Endodermal cell (in vitro differentiated cells): ENCODE measurements around the gene ASPHD2. TPM values are rescaled to one million over a fixed set of nuclear protein-coding genes. Genes with fewer than 3 reads are reported as not detected.

Experiments used
- DNase-seq: peaks from one replicate; pipeline ENCODE4 v3.0.0-alpha.2; 2017
- H3K27ac ChIP-seq: 2 replicates; pipeline ENCODE4 v1.5.1; 2013; ENCODE audit warnings: mild to moderate bottlenecking, low read depth, low read length, moderate library complexity
- H3K27me3 ChIP-seq: 2 replicates; pipeline ENCODE4 v1.6.1; 2013; ENCODE audit warnings: mild to moderate bottlenecking, low read length, moderate library complexity; ENCODE audit not compliant: insufficient read depth, control insufficient read depth, poor library complexity, severe bottlenecking
- H3K36me3 ChIP-seq: 2 replicates; pipeline ENCODE4 v1.7.0; 2013; ENCODE audit warnings: mild to moderate bottlenecking, low read length, moderate library complexity; ENCODE audit not compliant: control insufficient read depth, insufficient read depth
- H3K4me1 ChIP-seq: one replicate; pipeline ENCODE4 v1.7.0; 2013; ENCODE audit warnings: low read length; ENCODE audit not compliant: control insufficient read depth, insufficient read depth
- H3K4me3 ChIP-seq: 2 replicates; pipeline ENCODE4 v1.5.1; 2013; ENCODE audit warnings: mild to moderate bottlenecking, low read length, moderate library complexity
- H3K9ac ChIP-seq: 2 replicates; pipeline ENCODE4 v1.6.1; 2013; ENCODE audit warnings: mild to moderate bottlenecking, low read length, moderate library complexity; ENCODE audit not compliant: poor library complexity, severe bottlenecking; ENCODE audit errors: extremely low read depth
- H3K9me3 ChIP-seq: 2 replicates; pipeline ENCODE4 v1.6.1; 2013; ENCODE audit warnings: mild to moderate bottlenecking, low read length, moderate library complexity; ENCODE audit not compliant: control insufficient read depth
- H3K27ac Mint-ChIP-seq: 2 replicates; pipeline ENCODE4 v1.8.0; 2020; ENCODE audit warnings: mixed read lengths
- H3K27me3 Mint-ChIP-seq: 2 replicates; pipeline ENCODE4 v1.8.0; 2021; ENCODE audit warnings: mild to moderate bottlenecking, mixed read lengths; ENCODE audit not compliant: insufficient read depth
- H3K36me3 Mint-ChIP-seq: 2 replicates; pipeline ENCODE4 v1.8.0; 2020; ENCODE audit warnings: low read depth, mixed read lengths
- H3K4me1 Mint-ChIP-seq: 2 replicates; pipeline ENCODE4 v1.8.0; 2020; ENCODE audit warnings: mixed read lengths
- H3K4me3 Mint-ChIP-seq: 2 replicates; pipeline ENCODE4 v1.8.0; 2020; ENCODE audit warnings: mild to moderate bottlenecking, moderate library complexity, mixed read lengths
- H3K9me3 Mint-ChIP-seq: 2 replicates; pipeline ENCODE4 v1.8.0; 2020; ENCODE audit warnings: mild to moderate bottlenecking, mixed read lengths
- WGBS, 2 experiments: methylation state at CpG; one replicate each; pipeline versions ENCODE4 v1.1.5 to v1.1.7; 2013; ENCODE audit warnings: missing lambda C conversion rate in 2 of 2, mixed read lengths in 1 of 2; ENCODE audit not compliant: insufficient coverage in 1 of 2, insufficient read length in 1 of 2; 5-methylcytosine and 5-hydroxymethylcytosine counted together
- total RNA-seq, 2 donors: library from RNA; stranded (reverse); fragmentation: NEBNext Ultra II Directional in 1 of 2; extraction: Animal tissue kit (Norgen Biotek cat#: 25700) in 1 of 2; gene quantifications; 2 replicates in 1 of 2; 3 replicates in 1 of 2; pipeline ENCODE4 v1.2.1, GENCODE V29; 2021
- TF ChIP-seq, protein P1 (sequence below): fragments of 200-600 bp; sonication (generic); conservative IDR thresholded peaks from 2 replicates; pipeline ENCODE4 v1.5.0; 2021; ENCODE audit warnings: antibody characterized with exemption, mild to moderate bottlenecking

Gene ASPHD2
- total RNA-seq, 2 donors from 2014 or later = 6.0 to 7.3 TPM

DNA sequence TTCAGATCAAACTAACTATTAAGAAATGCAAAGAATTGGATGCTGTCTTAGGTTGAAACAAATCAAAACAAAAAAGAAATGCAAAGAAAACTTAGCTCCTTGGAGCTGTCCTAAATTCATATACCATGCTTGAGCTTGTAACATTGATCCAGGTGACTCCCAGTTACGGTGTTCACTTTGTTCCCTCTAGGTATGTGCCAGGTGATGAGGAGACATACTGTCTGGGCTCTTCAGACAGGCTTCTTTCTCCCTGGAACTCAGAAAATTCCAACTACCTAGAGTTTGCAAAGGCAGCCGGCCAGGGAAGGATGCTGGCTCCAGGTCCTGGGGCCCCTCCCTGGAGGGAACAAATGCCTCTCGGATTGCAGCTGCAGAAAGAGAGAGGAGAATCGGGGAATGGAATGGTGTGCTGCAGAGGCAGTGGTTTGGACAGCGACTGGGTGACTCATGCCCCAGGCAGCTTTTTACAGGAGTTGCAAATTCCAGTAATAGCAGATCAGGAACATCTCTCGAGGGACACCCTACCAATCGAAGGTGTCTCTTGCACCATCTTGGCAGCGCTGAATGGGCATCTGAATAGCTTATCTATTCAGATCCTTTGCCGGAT lies 12.3 kb upstream of the ASPHD2 start:
- no peaks in the 10 kb centered on the region for H3K9me3 Mint-ChIP-seq
- H3K36me3 ChIP-seq = no peaks in the 10 kb centered on the region
- H3K27me3 ChIP-seq = no peaks in the 10 kb centered on the region
- no peaks in the 10 kb centered on the region for H3K36me3 Mint-ChIP-seq
- H3K4me3 ChIP-seq = no peak overlapping the region
- H3K9me3 ChIP-seq = no peaks in the 10 kb centered on the region
- H3K9ac ChIP-seq = no peak overlapping the region
- no peaks in the 10 kb centered on the region for H3K27me3 Mint-ChIP-seq
- 48 to 55% methylated on average over 8 to 9 of the region's 9 CpGs for WGBS, 2 experiments
- H3K27ac Mint-ChIP-seq = no peak overlapping the region
- no peak overlapping the region for H3K4me3 Mint-ChIP-seq
- H3K27ac ChIP-seq = no peak overlapping the region
- H3K4me1 Mint-ChIP-seq = peaks cover 24% of the 10 kb centered on the region
- H3K4me1 ChIP-seq = no peaks in the 10 kb centered on the region
- TF ChIP-seq, protein P1, sequence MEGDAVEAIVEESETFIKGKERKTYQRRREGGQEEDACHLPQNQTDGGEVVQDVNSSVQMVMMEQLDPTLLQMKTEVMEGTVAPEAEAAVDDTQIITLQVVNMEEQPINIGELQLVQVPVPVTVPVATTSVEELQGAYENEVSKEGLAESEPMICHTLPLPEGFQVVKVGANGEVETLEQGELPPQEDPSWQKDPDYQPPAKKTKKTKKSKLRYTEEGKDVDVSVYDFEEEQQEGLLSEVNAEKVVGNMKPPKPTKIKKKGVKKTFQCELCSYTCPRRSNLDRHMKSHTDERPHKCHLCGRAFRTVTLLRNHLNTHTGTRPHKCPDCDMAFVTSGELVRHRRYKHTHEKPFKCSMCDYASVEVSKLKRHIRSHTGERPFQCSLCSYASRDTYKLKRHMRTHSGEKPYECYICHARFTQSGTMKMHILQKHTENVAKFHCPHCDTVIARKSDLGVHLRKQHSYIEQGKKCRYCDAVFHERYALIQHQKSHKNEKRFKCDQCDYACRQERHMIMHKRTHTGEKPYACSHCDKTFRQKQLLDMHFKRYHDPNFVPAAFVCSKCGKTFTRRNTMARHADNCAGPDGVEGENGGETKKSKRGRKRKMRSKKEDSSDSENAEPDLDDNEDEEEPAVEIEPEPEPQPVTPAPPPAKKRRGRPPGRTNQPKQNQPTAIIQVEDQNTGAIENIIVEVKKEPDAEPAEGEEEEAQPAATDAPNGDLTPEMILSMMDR = no peak
- peak; percentile 87 for DNase-seq

DNA sequence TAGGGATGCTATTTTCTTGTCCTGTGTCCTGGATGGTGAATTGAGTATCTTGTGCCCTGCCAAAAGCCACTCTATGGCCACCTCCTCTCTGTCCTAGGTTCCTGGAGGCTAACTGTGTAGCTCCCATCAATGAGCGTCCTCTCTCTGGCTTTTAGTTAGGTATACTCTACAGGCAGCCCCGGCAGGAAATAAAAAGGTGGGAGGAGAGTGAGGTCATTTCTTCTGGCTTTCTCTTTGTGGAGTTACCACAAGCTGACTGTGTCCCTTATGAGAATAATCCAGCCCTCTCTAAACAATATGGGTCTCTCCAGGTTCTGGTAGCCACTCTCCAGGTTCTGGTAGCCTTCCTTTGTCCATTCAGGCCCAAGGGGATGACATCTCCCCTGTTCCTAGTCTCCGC lies 11.7 kb upstream of the ASPHD2 start:
- no peaks in the 10 kb centered on the region for H3K27me3 ChIP-seq
- no peak for DNase-seq
- H3K36me3 Mint-ChIP-seq = no peaks in the 10 kb centered on the region
- H3K4me1 Mint-ChIP-seq = peaks cover 24% of the 10 kb centered on the region
- H3K4me3 Mint-ChIP-seq = no peak overlapping the region
- no peaks in the 10 kb centered on the region for H3K4me1 ChIP-seq
- H3K9me3 Mint-ChIP-seq = peaks cover 3% of the 10 kb centered on the region
- 69 to 83% methylated on average over 2 to 3 of the region's 3 CpGs for WGBS, 2 experiments
- no peak overlapping the region for H3K27ac ChIP-seq
- TF ChIP-seq, protein P1 = no peak
- no peak overlapping the region for H3K27ac Mint-ChIP-seq
- H3K4me3 ChIP-seq = no peak overlapping the region
- no peaks in the 10 kb centered on the region for H3K27me3 Mint-ChIP-seq
- no peaks in the 10 kb centered on the region for H3K9me3 ChIP-seq
- H3K36me3 ChIP-seq = no peaks in the 10 kb centered on the region
- H3K9ac ChIP-seq = no peak overlapping the region

DNA sequence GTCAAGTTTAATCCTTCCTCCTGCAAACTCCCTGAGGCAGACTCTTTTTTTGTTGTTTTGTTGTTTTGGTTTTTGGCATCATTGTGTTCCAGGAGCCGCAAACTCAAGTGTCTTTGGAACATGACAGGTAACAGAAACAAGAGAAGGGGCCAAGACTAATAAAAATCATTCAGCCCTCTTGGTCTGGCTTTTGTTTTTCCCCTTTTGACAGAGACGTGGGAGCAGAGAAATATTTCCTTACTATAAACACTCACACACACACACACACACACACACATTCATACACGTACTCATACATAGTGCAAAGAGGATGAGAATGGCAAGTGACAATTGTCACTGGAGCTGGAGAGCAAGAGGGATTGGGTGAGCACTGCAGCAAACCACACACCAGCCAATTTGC lies 10.4 kb upstream of the ASPHD2 start:
- Mint-ChIP-seq H3K36me3 (no peaks in the 10 kb centered on the region), H3K27me3 (peaks cover 3% of the 10 kb centered on the region), H3K4me1 (peaks cover 24% of the 10 kb centered on the region), H3K9me3 (peaks cover 11% of the 10 kb centered on the region), H3K4me3 (no peak overlapping the region), H3K27ac (no peak overlapping the region)
- 80 to 82% methylated on average over 1 to 3 of the region's 3 CpGs for WGBS, 2 experiments
- Histone ChIP-seq H3K27me3 (no peaks in the 10 kb centered on the region), H3K27ac (no peak overlapping the region), H3K4me3 (no peak overlapping the region), H3K9me3 (peaks cover 6% of the 10 kb centered on the region), H3K36me3 (no peaks in the 10 kb centered on the region), H3K9ac (no peak overlapping the region), H3K4me1 (no peaks in the 10 kb centered on the region)
- TF ChIP-seq, protein P1 = no peak
- no peak for DNase-seq
